PFSK-1 (cell line): ENCODE measurements around the gene CFAP97D2.

Experiments
- FOXP2 ChIP-seq: optimal IDR thresholded peaks from 2 replicates; pipeline ENCODE3; 2011; ENCODE audit warnings: borderline replicate concordance, control low read depth, inconsistent platforms; ENCODE audit not compliant: insufficient read depth; ENCODE audit errors: extremely low read length, extremely low read depth
- POLR2AphosphoS5 ChIP-seq: IDR thresholded peaks from 2 replicates; pipeline ENCODE4 v1.6.1; 2012; ENCODE audit warnings: low read depth, mild to moderate bottlenecking, control low read depth, low read length, moderate library complexity
- SIN3A ChIP-seq: IDR thresholded peaks from 2 replicates; pipeline ENCODE4 v1.6.1; 2012; ENCODE audit warnings: mild to moderate bottlenecking, low read length, moderate library complexity, borderline replicate concordance; ENCODE audit not compliant: insufficient read depth
- TAF1 ChIP-seq: IDR thresholded peaks from 2 replicates; pipeline ENCODE4 v1.6.1; 2012; ENCODE audit warnings: low read length, control low read depth, borderline replicate concordance; ENCODE audit not compliant: insufficient read depth
- TF ChIP-seq, protein P1 (sequence below), 2 experiments: IDR thresholded peaks; 2 replicates each; pipeline versions ENCODE4 v1.6.1 to v1.8.0; 2011 to 2012; ENCODE audit warnings: low read depth in 2 of 2, low read length in 2 of 2, control low read depth in 1 of 2, inconsistent platforms in 1 of 2, mild to moderate bottlenecking in 1 of 2, moderate library complexity in 1 of 2; ENCODE audit not compliant: insufficient read depth in 1 of 2

CFAP97D2 gene

DNA sequence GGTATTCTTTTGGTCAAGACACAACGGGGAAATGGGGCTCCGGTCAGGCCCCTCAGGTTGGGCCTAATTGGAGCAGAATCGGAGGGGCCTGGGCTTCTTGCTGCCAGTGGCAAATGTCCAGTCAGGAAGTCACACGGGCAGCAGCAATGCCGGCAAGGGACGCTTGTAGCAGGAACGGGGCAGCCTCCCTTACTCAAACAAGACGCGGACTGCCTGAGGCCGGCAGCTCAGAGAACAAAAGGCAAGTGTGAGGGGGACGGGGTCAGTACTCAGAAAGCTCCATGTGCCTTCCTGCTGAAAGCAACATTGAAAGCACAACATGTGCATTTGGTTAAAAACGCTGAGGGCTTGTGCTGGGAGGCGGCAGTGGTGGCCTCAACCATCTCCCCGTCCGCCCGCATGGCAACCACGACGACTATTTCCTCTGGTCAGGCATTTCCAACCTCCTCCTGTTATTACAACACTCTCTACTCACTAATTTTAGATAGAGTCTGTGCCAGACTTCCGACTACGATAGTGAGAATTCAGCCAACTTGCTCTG lies 26.2 kb upstream of the CFAP97D2 start:
- TF ChIP-seq POLR2AphosphoS5 = no peak
- no peak for TF ChIP-seq TAF1
- TF ChIP-seq SIN3A = no peak
- TF ChIP-seq, protein P1, sequence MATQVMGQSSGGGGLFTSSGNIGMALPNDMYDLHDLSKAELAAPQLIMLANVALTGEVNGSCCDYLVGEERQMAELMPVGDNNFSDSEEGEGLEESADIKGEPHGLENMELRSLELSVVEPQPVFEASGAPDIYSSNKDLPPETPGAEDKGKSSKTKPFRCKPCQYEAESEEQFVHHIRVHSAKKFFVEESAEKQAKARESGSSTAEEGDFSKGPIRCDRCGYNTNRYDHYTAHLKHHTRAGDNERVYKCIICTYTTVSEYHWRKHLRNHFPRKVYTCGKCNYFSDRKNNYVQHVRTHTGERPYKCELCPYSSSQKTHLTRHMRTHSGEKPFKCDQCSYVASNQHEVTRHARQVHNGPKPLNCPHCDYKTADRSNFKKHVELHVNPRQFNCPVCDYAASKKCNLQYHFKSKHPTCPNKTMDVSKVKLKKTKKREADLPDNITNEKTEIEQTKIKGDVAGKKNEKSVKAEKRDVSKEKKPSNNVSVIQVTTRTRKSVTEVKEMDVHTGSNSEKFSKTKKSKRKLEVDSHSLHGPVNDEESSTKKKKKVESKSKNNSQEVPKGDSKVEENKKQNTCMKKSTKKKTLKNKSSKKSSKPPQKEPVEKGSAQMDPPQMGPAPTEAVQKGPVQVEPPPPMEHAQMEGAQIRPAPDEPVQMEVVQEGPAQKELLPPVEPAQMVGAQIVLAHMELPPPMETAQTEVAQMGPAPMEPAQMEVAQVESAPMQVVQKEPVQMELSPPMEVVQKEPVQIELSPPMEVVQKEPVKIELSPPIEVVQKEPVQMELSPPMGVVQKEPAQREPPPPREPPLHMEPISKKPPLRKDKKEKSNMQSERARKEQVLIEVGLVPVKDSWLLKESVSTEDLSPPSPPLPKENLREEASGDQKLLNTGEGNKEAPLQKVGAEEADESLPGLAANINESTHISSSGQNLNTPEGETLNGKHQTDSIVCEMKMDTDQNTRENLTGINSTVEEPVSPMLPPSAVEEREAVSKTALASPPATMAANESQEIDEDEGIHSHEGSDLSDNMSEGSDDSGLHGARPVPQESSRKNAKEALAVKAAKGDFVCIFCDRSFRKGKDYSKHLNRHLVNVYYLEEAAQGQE (IDR thresholded peaks at IDR 0.05; ENCODE audit: insufficient read depth in 1 of 2, low read depth in 2 of 2, low read length in 2 of 2) = no peak
- no peak for TF ChIP-seq FOXP2

DNA sequence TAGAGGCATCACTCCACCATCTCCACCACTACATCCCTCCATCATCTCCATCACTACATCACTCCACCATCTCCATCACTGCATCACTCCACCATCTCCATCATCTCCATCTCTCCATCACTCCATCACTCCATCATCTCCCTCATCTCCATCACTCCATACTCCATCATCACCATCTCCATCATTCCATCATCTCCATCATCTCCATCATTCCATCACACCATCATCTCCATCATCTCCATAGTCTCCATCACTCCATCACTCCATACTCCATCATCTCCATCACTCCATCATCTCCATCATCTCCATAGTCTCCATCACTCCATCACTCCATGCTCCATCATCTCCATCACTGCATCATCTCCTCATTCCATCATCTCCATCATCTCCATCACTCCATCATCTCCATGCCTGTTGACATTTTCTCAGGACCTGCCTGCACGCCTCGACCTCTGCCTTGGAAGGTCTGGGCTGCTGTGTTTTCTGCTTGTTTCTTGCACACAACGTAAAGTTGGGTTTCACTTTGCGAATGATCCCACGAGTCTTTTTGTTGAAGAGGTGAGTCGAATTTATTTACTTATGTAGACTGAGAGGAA lies 25.5 kb upstream of the CFAP97D2 start:
- TF ChIP-seq, protein P1 (IDR thresholded peaks at IDR 0.05; ENCODE audit: insufficient read depth in 1 of 2, low read depth in 2 of 2, low read length in 2 of 2) = no peak
- TF ChIP-seq FOXP2 (no peak), SIN3A (no peak), TAF1 (no peak), POLR2AphosphoS5 (no peak)

DNA sequence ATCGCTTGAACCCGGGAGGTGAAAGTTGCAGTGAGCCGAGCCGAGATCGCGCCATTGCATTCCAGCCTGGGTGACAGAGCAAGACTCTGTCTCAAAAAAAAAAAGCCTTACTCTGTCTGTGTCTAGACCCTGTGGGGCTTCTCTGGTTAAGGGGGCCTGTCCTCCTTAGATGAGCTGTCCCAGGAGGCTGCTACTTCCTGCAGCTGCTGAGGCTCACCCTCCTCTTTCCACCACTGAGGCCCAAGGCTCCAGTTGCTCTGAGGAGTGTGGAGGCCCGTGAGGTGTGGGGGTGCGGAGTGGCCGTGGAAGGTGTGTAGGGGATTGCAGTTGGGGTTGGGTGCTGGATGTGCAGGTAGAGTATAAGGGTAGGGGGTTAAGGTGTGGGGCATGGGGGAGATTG lies 24.6 kb upstream of the CFAP97D2 start:
- TF ChIP-seq TAF1 (no peak), FOXP2 (no peak), SIN3A (no peak), POLR2AphosphoS5 (no peak)
- TF ChIP-seq, protein P1 (IDR thresholded peaks at IDR 0.05; ENCODE audit: insufficient read depth in 1 of 2, low read depth in 2 of 2, low read length in 2 of 2) = no peak

DNA sequence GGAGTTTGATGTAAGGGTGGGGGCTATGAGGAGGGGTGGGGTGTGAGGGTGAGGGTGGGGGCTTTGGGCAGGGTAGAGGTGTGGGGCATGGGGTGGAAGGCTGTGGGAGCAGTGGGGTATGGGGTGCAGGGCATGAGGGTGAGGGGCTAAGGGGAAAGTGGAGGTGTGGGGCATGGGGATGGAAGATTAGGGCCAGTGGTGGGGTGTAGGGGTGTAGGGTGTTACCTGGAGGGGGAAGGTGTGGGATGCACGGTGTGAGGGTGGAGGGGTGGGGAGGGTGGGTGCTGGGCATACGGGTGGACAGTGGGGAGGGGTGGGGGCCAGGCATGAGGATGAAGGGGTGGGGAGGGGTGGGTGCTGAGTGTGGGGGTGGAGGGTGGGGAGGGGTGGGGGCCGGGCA lies 23.7 kb upstream of the CFAP97D2 start:
- TF ChIP-seq SIN3A (no peak), TAF1 (no peak), FOXP2 (no peak), POLR2AphosphoS5 (no peak)
- TF ChIP-seq, protein P1 (IDR thresholded peaks at IDR 0.05; ENCODE audit: insufficient read depth in 1 of 2, low read depth in 2 of 2, low read length in 2 of 2) = no peak
